ENCODE results near the gene TRUB1.
A peak's percentile ranks its signal among the peaks of the same experiment; 100 is the strongest.

The TRUB1 gene

GRCh38 chr10:114975091-114975490 is 37.1 kb downstream of the TRUB1 start:
- no peak for DNase-seq (ENCODE audit: low read depth, low spot score)

- no peak for DNase-seq (ENCODE audit: low read depth, low spot score)
Measured at GRCh38 chr10:114982989-114983388, 45.0 kb downstream of the TRUB1 start.

DNA sequence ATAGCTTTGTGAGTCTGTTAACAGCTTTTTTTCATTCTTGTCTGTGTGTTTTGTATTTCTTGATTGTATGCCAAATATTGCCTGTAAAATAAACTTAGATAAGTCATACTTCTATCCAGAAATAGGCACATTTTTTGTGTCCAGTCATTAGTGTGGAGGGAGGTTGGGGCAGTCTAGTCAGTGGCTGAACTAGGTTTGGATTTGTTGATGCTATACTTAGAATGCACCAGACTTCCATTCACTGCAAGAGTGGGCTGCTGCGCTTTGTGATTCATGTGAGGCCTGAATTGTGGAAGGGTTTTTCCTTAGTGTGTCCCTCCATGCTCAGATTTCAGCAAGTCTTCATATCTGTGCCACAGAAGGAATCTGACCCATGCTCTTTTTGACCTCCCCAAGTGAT is 50.0 kb downstream of the TRUB1 start:
- no peak for DNase-seq (ENCODE audit: low read depth, low spot score)

DNA sequence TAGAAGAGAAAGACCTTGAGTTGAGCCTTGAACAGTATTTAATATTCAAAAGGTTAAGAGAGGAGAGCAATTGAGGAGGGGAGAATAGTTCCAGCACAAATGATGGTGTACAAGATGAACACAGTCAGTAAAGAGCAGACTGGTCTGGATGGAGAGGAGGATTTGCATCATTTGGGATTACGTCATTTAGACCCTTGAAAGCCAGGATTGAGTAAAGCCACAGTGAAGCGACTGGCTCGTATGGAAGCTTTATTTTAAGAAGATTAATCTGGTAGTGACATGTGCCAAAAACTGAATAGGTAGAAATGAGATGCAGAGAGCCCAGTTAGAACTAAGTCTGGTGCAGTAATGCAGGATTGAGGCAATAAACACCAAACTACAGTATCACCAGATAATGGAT is 52.6 kb downstream of the TRUB1 start:
- DNase-seq (ENCODE audit: low read depth, low spot score) = no peak

DNA sequence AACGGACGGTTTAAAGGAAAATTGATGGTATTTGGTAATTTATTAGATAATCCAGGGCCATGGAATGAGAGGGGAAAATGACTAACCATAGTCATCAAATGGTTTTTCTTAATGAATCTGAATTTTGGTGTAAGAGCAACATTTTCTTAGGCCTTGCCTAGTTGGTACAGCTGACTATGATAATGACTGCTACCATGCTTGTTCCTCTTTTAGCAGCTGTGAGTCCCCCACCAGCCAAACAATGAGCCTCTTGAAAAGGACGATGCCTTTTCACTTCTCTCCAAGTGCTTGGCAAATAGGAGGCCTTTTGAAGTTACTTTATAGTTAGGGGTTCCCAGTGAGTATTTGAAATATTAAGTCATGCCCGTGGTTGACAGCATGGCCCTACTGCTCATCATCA is 53.0 kb downstream of the TRUB1 start:
- no peak for DNase-seq (ENCODE audit: low read depth, low spot score)

DNA sequence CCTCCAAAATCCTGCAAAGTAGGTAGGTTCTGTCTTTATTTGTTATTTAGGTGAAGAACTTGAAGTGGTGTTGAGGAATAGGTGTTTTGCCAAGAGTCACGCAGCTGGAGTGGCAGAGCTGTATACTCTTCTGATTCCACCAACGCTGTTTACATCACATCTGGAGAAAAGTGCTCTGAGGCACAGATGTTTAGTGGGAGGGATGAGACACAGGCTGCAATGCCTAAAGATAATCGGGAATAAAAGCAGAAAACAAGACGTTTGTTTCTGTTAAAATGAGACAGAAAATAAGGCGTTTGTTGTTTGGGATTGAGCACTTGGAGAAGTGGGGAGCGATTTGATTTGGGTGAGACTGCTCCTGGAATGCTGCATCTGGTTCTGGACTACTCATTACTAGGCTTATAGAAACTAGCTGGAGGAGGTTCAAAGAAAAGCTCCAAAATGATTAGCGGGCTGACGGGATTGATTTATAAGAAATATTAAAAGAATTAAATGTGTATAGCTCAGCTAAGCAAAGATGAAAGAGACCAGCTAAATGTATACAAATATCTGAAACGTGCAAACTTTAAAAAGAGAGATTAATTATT is 54.3 kb downstream of the TRUB1 start:
- DNase-seq (ENCODE audit: low read depth, low spot score) = no peak

- no peak for DNase-seq (ENCODE audit: low read depth, low spot score)
Measured at GRCh38 chr10:114995468-114996247, 57.7 kb downstream of the TRUB1 start.

DNA sequence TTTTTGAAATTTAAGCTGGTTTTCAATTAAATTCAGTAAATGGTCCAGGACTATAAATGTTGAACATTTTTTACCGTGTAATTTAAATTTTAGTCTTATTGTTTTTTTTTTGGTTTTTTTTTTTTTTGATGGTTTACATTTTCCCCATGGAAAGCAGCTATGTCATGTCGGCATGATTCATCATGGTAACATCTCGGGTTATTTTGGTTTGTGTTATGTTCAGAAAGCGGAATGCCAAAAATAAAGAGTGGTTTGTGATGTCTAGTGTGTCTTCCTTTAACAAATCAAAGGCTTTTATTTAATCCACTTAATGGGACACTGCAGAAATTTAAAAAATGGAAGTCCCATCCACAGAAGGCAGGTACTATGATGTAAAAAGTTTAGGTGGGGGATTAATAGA is 58.5 kb downstream of the TRUB1 start:
- peak; percentile 12 for DNase-seq (ENCODE audit: low read depth, low spot score)

- DNase-seq (ENCODE audit: low read depth, low spot score) = no peak
Measured at GRCh38 chr10:114998993-114999392, 61.0 kb downstream of the TRUB1 start.

DNA sequence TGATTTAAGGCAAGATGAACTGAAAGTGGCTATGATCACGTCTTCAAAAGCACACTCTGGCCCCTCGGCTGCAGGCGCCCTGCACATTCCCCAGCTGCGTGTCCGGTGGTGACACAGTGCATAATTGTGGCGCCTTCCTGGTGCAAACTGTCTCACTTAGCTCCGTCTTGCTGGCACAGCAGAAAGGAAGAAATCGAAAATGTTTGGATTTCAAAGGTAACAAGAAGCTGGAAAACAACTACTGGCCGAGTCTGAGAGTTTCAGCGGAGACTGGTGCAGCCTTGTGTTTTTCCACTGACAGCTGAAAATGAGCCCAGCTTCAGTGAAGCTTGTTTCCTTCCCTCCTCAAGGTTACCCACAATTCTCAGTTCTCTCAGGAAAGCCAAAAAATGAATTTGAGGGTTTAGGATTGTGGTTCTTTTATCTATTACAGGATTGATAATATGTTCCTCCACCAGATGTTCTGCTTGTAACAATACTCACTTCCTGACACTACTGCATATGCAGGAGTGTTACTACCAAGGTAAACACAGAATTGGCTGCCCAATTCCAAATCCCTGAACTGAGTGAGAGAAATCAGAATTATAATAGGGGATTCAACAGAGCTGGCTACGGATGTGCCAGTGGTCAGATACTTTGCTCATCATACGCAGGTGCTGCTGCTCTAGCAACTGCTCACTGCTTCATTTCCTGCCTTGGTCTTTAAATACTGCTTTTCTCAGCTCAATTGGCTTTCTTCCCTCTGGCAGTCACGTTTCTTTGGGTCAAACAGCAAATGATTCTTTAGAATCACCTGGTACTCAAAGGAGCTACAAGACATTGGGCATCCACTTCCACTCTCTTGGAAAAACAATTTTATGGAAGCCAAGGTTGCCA is 63.7 kb downstream of the TRUB1 start:
- DNase-seq (ENCODE audit: low read depth, low spot score) = no peak

DNA sequence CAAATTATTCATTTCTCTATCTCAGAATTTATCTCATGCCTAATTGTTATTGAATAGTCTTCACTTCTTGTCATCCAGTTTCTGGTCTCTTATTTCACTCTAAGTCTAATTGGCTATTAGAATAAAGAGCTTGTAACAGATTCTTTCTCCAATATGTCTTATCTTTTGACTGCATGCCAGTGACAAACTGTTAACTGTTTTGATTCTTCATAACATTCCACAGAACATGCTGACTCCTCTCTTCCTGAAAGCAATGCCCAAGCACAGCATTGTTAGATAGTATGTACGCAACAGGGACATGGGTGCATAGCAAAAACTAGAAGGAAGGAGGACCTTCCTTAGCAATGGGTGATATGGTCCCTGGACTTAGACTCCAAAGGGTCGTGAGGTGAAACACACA is 65.4 kb downstream of the TRUB1 start:
- no peak for DNase-seq (ENCODE audit: low read depth, low spot score)

GRCh38 chr10:115004236-115004862 is 66.4 kb downstream of the TRUB1 start:
- no peak for DNase-seq (ENCODE audit: low read depth, low spot score)

- DNase-seq (ENCODE audit: low read depth, low spot score) = no peak
Measured at GRCh38 chr10:115005771-115006170, 67.8 kb downstream of the TRUB1 start.

DNA sequence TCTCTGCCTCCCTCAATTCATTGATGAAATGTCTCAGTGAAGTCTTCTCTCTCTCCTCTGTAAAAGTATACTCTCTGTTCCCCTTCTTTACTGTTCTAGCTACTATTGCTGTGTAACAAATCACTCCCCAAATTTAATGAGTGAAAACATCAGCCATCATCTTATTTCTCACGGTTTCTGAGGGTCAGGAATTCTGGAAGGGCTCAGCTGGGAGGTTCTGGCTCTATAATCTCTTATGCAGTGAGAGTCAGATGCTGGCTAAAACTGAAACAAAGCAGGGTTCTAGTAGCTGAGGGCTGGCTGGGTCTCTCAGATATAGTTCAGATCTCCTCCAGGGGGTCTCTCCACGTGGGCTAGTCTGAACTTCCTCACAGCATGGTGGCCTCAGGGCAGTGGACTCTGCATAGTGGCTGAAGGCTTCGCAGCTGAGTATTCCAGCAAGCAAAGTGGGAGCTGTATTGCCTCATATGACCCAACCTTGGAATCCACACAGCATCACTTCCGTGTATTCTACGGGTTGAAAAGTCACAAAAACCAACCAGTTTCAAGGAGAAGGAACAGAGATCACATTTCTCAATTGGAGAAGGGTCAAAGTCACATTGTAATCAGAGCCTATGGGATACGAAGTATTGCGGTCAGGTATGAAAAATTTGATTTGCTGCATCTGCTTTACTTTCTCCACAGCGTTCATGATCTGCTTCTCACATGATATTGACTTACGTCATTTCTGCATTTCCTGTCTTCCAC is 80.4 kb downstream of the TRUB1 start:
- DNase-seq (ENCODE audit: low read depth, low spot score) = no peak

GRCh38 chr10:115020449-115020848 is 82.5 kb downstream of the TRUB1 start:
- DNase-seq (ENCODE audit: low read depth, low spot score) = no peak

- DNase-seq (ENCODE audit: low read depth, low spot score) = no peak
Measured at GRCh38 chr10:115022733-115023132, 84.7 kb downstream of the TRUB1 start.

DNA sequence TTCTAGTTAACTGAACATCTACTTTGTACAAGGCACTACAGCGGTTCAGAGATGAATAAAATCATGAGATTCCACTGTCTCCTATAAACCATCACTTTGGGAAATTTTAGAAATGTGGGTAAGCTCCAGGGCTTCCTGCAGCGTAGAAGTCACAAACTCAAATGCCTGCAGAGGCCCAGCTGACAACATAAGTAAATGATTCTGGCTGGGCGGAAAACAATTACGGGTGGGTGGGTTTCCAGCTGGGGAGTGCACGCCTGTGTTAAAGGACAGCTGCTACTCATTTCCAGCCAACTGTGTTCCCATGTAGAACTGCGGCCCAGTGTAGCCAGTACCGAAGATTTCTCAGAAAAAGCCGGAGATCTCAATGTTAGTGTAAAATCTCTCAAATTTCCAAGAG is 85.7 kb downstream of the TRUB1 start:
- DNase-seq (ENCODE audit: low read depth, low spot score) = no peak

- no peak for DNase-seq (ENCODE audit: low read depth, low spot score)
Measured at GRCh38 chr10:115024371-115024770, 86.4 kb downstream of the TRUB1 start.

GRCh38 chr10:115026056-115026745 is 88.2 kb downstream of the TRUB1 start:
- DNase-seq (ENCODE audit: low read depth, low spot score) = no peak

DNA sequence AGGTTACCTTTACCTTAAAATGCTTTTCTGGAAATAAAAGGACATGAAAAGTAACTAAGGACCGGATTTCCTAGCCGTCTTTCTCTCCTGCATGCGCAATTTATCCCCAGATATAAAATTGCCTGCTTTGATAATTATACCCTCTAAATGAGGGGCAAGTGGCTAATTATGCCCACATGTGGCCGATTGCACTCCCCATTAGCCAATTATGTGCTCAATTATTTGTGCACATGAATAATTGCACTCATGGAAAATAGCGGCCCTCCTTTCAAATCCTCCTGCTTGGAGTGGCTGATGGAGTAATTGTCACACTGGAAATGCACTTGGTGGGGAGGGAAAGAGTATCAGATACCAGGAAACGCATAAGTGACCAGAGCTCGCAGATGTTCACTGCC is 88.7 kb downstream of the TRUB1 start:
- no peak for DNase-seq (ENCODE audit: low read depth, low spot score)

Measured in brain pericyte (primary cell).